HG02973 (cell line): ENCODE measurements around the gene ZNF532.

Experiments
- ATAC-seq: cut with Tn5 transposase; IDR thresholded peaks from one replicate; pipeline ENCODE4 v1.9.1; 2021; ENCODE audit warnings: moderate library complexity; ENCODE audit not compliant: unreplicated experiment

The ZNF532 gene

DNA sequence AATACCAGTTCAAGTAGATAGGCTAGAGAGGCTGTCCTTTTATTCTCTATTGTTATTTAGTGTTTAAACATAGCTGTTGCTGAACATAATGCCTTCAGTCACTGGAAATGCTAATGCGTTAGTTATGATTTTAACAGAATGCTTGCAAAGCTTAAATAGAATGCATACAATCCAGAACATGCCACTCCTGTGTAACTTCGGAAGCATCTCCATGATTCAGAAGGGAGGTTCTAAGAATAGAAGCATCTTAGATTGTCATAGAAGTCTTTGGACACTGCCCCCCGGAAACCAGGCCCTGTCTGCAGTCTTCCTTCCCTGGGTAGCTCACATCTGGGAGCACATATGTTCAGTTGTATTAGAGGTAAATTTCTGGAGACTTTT is 73.2 kb downstream of the ZNF532 start:
- ATAC-seq = no peak

DNA sequence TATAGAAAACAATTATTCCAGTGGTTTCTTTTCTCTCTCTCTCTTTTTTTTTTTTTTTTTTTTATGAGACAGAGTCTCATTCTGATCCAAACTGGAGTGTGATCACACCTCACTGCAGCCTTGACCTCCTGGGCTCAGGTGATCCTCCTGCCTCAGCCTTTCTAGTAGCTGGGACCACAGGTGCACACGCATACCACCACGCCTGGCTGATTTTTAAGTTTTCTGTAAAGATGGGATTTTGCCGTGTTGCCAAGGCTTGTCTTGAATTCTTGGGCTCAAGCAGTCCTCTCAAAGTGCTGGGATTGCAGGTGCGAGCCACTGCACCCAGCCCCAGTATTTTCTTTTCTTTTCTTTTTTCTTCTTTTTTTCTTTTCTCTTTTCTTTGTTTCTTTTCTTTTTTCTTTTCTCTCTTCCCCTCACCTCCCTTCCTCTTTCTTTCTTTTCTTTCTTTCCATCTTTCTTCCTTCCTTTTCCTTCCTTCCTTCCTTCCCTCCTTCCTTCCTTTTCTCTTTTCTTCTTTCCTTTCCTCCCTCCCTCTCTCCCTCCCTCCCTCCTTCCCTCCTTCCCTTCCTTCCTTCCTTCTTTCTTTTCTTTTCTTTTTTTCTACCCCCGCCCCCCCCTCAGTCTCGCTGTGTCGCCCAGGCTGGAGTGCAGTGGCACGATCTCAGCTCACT is 76.9 kb downstream of the ZNF532 start:
- ATAC-seq = no peak

DNA sequence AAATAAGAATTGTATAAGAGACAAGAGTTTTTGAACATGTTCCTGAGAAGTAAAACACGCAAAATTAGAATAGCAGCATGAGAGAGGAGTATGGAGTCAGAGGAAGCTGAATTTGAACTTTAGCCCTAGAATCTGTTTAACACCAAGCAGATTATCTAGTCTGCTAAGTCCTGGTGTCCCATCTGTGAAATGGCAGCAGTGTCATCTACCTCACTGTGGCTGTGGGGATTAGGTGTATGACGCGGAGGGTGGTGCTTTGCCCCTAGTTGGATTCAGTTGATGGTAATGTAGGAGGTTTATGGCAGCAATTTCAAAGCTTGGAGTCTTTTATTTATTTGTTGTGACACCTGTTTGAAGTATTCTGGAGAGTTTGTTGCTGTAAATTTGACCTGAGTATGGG is 79.2 kb downstream of the ZNF532 start:
- ATAC-seq = no peak

DNA sequence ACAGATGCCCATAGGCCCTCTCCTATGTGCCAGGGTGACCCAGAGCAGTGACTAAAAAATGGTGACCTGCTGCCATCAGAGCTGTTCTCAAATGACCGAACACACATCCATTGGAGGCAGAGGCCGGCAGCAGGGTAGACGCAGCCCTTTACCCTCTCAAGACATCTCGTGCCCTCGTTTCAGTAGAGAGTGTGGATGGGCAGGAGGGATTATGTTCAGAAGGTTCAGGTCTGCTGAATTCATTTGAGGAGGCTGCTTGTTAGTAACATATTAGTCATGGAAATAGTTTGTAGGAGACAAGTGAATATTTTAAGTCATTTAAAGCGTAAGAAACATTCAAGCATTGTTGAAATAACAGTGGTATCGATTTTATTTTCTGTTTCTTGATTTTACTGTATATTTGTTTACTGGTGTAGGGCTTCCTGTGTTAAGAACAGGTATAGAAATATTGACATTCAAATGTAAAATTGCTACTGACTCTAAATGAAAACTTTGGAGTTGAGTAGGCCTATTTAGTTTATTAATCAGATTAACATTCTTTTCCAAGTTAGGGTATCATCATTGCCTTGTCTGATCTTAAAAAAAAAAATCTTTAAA is 82.6 kb downstream of the ZNF532 start:
- ATAC-seq = no peak

DNA sequence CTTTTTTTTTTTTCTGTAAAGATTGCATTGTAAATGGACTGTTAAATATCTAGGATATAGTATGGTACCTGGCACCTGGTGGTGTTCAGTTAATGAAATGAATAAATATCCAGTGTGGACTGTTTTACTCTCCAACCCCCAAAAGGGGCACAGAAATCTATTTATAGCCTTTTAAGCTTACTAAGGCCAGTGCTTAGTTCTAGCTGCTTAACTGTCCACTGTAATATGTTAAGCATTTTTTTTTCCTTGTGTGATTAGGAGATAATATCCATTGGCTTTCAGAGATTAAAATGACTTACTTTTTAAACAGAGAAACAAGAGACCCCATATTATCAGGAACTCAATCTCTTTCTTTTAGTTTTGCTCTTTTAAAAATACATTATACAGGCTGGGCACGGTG is 84.4 kb downstream of the ZNF532 start:
- no peak for ATAC-seq

DNA sequence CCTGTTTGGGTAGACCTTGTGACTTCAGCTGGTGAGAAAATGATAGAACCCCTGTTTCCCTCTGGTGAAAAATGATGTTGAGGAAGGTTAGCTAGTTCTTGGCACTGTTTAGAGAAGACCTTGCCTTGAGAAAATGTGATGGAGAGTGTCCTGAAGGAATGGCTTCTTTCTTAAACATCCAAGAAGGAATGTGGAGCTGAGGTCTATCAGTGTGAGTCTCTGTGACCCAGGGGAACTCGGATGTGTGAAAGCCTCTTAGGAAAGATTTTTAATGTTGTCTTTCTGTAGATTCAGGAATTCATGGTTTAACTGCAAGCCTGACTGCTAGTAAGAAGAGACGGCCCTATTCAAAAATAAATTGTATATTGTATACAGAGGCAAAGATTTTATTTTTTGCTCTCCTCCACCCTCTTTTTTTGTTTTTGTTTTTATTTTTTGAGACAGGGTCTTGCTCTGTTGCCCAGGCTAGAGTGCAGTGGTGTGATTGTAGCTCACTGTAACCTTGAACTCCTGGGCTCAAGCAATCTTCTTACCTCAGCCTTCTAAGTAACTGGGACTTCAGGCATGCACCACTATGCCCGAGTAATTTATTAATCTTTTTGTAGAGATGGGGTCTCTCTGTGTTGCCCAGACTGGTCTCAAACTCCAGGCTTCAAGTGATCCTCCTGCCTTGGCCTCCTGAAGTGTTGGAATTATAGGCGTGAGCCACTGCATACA is 87.5 kb downstream of the ZNF532 start:
- no peak for ATAC-seq

DNA sequence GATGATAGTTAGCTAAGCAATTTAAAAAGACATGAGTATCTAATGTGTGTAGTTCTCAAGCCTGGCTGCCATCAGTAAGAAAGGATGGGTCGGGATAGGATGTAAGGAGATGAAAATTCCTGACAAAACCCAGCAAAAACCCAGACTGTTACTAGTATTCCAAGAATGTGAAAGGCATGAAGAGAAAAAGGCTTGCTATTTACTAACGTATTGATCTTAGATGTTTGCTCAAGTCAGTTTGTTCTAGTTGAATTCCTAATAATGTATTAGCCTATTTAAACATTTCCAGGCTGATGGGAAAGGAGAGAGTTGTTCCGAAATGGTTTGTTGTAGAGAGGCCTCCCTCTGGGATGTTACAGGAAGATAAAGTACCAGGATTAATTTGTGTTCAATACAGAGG is 88.2 kb downstream of the ZNF532 start:
- no peak for ATAC-seq

DNA sequence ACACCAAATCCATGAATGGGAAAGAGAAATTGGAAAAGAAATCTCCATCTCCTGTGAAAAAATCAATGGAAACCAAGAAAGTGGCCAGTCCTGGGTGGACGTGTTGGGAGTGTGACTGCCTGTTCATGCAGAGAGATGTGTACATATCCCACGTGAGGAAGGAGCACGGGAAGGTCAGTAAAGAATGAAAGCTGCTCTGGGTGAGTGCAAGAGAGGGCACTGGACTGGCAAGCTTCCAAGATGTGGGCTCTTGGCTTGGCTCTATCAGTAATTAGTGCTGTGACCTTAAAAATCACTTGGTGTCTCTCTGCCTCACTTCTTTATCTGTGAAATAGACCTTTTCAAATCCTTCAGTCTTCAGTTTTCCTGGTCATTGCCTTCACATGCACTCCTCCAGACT is 89.0 kb downstream of the ZNF532 start:
- no peak for ATAC-seq

DNA sequence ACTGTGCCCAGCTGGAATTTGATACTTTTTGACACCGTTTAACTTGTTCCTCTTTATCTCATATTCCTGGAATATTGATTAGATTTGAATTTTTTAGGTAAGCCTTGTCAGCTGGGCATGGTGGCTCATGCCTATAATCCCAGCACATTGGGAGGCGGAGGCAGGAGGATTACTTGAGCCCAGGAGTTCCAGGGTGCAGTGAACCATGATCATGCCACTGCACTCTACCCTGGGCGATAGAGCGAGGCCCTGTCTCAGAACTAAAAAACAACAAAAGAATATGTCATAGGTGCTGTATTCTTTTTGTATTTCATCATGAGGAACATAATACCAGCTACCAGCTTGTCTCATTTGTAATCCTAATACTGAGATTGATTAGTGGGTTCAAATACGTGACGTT is 90.3 kb downstream of the ZNF532 start:
- ATAC-seq = no peak

DNA sequence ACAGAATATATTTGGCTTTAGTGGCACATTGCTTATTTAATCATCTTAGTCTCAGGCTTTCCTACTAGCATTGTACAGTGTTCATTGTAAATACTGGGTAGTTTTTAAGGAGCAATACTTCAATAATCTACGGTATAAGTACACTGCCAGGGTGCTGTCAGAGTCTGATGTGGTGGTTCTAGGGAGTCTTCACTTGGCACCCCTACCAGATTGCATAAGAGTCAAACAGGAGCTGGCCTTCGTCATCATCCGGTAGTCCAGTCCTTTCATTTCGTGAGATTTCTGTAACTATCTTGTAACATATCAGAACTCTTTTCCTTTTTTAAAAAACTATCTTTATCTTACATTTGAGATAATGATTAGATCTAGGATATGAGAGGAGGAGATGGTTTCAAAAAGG is 91.1 kb downstream of the ZNF532 start:
- ATAC-seq = no peak

DNA sequence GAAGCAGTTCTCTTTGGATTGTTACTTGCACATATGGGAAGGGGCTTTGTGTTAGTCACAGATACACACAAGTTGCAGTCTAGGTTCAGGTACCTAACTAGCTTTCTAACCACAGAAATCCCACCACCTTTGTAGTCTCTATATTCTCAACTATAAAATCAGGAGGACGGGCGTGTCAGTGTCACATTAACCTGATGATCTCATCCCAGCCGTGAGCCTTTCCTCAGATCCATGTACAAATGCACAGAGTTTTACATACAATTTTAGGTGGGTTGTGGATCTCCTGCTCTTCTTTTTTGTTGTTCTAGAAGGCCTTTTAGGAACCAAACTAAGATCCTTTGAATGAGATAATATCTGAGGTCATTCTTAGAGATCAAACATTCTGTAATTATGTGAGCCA is 94.0 kb downstream of the ZNF532 start:
- ATAC-seq = no peak

DNA sequence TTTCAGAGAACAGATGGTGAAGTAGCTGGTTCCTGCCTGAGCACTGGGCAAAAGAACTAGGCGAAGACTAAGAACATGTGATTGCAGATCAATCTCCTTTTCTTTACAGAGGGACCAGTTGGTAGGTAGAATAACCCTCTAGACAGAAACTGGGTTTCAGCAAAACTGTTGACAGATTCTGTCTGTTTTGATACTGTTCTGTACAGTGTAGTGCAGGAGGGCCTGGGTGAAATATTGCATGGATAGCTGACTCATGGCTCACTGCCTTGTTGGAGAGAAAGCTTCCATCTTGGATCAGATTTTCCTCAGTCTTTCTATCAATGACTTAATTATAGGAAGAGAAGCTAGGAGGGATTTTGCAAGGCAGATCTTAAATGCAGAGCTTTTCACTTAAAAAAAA is 95.8 kb downstream of the ZNF532 start:
- ATAC-seq = no peak

DNA sequence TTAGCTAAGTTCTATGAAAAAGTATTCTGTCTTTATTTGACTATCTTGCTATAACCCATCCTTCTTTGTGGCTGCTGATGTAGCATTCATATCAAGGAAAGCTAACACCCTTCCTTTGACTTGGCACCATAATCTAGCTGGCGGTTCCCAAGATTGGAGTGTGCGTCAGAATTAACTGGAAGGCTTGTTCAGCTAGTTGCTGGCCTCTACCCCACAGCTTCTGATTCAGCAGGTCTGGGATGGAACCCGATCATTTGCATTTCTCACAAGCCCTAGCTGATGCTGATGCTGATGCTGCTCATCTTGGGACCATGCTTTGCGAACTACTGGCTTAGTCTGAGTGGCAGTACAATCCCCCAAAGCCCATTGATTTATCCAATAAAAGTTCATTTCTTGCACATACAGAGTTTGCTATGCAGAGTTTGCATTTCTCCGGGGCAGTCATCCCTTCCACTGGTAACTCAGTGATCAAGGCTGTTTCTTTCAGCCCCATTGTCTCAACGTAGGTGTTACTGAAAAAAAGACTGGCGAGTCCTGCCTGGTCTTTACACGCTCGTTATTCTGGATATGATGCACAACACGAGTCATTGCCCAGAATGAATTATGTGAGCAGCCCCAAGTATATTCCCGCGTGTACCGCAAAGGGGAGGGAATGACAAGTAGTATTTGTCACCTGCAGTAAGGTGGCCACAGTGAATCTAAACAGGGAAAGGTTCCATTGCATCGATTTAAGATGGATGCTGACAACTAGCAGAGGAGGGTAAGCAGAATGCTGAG is 96.5 kb downstream of the ZNF532 start:
- ATAC-seq = no peak

DNA sequence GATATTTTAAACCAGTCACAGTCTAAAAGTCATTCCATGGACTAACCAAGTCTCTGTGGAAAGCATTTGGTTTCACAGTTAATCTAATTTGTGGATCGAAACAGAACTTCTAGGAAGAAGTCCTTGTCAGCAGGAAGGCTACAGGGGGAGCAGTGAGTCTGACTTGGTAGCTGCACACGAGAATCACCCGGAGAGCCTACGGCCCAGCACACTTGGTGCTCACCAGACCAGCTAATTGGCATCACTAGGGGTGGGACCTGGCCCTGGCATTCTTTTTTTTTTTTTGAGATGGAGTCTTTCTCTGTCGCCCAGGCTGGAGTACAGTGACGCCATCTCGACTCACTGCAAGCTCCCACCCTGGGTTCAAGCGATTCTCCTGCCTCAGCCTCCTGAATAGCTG is 97.7 kb downstream of the ZNF532 start:
- no peak for ATAC-seq

DNA sequence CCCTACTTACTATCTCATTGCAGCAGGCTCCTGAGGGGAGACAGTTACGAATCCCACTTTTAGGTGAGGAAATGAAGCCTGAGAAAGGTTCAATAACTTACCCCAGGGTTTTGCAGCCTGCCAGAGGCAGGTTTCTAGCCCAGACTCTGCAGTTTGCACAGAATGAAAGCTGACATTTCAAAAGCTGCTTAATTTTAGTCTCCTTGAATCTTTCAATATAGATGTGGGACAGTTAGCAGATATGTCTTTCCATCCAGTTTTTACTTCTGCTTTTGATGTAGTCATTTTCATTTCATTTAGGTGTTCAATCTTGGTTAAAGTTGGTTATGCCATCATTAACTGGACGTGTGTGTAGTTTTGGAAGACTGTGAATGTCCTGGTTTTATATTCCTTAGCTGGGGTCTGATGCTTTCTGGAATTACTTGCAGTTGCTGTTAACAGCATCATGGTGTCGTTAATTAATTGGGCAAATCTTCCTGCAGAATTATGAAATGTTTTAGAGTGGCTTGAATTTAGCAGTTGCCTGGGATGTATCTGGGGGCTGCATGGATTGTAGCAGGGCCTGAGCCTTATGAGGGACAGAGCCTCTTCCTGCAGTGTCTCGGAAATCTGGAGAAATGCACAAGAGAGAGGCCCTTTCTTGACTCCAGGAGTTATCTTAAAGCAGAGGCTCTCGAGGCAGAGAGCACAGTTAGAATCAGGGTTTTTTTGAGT is 100.8 kb downstream of the ZNF532 start:
- no peak for ATAC-seq

DNA sequence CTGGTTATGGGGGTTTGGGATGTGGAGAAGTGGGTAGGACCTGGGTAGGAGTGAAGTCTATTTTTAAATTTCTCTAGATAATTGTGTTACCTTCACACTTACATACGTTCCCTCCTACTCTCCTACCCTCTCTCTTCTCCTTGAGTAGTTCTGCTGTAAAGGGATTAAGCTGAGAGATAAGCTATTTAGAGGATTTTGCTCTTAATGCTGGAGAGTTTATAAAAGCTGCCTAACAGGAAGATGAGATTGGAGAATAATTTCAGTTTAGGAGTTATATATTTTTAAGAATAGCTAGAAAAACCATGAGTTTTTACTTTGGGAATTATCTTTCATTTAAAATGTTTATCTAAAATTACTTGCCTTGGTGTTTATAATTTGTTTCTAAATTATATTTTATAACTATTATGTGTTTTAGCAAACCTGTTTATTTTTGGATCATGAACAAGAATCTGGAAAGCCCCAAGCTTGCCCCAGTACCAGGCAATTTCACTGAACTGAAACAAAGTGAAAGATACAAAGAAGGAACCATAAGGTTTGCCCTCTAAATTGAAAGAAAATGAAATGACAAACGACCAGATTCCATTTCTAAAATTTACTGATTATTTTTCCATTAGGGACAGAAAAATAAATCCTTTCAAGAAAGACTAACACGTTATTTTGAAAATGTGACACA is 101.5 kb downstream of the ZNF532 start:
- no peak for ATAC-seq

DNA sequence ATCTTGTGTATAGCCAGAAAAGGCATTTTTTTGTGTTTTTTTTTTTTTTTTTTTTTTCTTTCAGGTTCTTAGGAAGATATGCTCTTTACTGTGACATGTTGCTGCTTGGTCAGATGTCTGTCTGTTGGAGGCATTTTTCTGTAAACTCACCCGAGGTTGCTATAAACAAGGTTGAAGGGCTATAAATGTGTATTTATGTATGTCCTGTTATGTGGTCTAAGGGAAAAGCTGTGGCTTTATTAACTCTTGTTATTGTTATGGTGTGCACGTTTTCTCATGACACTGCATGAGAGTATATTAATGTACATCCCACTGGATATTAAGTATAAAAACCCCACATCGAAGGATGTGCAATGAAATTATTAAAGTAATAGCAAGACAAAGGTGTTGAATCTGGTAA is 102.0 kb downstream of the ZNF532 start:
- no peak for ATAC-seq

DNA sequence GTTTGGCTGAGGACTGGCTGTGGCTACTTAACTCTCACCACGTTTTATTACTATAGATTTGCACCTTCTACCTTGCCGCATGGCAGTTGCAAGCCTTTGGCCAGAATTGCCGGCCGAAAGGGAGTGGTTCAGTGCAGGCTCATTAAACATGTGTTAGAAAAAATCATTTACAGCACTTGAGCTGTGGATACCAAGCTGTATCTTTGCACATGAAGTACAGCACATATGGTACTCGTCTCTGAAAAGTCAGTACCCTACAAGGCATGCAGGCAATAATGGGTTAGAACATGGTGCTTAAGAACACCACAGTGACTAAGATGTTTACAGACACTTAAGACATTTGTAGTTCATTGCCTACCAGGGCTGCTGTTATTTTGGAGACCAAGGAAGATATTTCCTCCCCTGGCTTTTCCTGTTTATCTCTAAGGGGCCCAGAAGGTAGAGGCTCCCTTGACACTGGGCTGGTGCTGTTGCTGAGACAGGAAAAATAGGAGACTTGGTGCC is 103.1 kb downstream of the ZNF532 start:
- no peak for ATAC-seq

DNA sequence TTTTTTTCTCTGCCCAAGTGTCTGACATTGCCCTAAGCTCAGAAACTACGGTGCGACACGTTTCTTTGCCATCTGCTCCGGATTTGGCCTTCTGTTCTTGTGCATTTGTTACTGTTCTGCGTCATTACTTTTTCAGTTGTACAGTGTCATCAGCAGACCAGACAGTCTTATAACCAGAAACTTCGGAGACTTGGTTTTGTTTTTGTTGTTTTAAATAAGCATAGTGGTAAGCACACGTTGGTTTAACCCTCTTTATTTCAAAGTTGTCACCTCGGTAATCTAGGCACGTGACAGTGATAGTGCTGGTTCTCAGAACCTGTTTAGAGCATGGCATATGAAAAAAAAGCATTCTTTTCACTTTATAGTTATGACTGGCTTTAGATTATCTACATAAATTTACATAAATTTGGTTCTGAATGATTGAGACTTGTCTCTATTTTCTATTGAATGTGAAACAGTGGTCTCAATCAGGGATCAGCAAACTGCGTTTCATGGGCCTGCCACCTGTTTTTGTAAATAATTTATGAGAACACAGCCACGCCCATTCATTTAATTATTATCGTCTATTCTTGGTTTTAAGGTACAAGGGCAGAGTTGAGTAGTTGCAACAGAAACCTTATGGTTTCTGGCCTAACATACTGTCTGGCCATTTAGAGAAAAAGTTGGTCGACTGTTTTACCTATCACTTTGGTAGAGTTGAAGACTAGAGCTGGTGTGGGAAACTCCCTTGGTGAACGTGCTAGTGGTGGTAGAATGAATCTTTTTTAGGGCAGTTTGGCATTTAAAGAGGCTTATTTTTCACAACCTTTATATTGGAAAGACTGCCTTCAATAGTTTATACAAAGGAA is 106.5 kb downstream of the ZNF532 start:
- peak; percentile 78 for ATAC-seq
